ENCODE results near the gene ILDR1.

The ILDR1 gene

DNA sequence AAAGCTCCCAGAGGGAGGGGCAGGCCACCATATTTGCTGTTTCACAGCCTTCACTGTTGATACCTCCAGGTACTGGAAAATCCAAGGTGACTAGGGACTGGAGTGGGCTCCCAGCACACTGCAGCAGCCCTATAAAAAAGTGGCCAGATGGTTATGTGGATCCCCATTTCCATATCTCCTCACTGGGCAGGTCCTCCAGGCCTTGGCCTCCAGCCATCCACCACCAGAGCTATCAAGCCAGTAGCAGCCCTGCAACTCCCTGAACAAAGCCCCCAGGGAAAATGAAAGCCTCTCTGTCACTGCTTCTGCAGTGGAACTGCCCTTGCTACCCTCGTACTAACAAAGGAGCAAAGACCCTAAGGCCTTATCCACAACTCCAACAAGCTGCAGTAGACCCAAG is 58.4 kb downstream of the ILDR1 start:
- H3K9me2 ChIP-seq (replicated peaks; ENCODE audit: insufficient read depth, low read length): no peaks in the 10 kb centered on the region
- H3K27ac ChIP-seq (ENCODE audit: low read depth, low read length): no peak overlapping the region
- no peaks in the 10 kb centered on the region for H3K9me3 ChIP-seq (ENCODE audit: insufficient read depth, low read length)
- H3K36me3 ChIP-seq (ENCODE audit: low read length): peaks cover 15% of the 10 kb centered on the region; the same call in 1 of the 2 replicates
- H3K4me3 ChIP-seq (ENCODE audit: insufficient read depth, low read length, poor library complexity, severe bottlenecking): no peak overlapping the region
- no peak overlapping the region for H3K9ac ChIP-seq (ENCODE audit: low read length)
- no peaks in the 10 kb centered on the region for H3K27me3 ChIP-seq (ENCODE audit: low read length)
- no peak overlapping the region for H3K4me2 ChIP-seq (ENCODE audit: low read depth, low read length, poor library complexity, severe bottlenecking)
- no peaks in the 10 kb centered on the region for H3K79me2 ChIP-seq (ENCODE audit: insufficient read depth, low read length)
- no peaks in the 10 kb centered on the region for H3F3A ChIP-seq (ENCODE audit: insufficient read depth)
- TF ChIP-seq, protein P1, sequence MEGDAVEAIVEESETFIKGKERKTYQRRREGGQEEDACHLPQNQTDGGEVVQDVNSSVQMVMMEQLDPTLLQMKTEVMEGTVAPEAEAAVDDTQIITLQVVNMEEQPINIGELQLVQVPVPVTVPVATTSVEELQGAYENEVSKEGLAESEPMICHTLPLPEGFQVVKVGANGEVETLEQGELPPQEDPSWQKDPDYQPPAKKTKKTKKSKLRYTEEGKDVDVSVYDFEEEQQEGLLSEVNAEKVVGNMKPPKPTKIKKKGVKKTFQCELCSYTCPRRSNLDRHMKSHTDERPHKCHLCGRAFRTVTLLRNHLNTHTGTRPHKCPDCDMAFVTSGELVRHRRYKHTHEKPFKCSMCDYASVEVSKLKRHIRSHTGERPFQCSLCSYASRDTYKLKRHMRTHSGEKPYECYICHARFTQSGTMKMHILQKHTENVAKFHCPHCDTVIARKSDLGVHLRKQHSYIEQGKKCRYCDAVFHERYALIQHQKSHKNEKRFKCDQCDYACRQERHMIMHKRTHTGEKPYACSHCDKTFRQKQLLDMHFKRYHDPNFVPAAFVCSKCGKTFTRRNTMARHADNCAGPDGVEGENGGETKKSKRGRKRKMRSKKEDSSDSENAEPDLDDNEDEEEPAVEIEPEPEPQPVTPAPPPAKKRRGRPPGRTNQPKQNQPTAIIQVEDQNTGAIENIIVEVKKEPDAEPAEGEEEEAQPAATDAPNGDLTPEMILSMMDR (IDR thresholded peaks at IDR 0.05; ENCODE audit: insufficient read depth, low read length, poor library complexity, severe bottlenecking): no peak
- no peak for TF ChIP-seq EZH2phosphoT487 (conservative IDR thresholded peaks at IDR 0.05; ENCODE audit: low read length)
- H2AFZ ChIP-seq (ENCODE audit: low read depth, low read length, severe bottlenecking): no peak overlapping the region
- no peaks in the 10 kb centered on the region for H4K20me1 ChIP-seq (ENCODE audit: low read depth, low read length)

DNA sequence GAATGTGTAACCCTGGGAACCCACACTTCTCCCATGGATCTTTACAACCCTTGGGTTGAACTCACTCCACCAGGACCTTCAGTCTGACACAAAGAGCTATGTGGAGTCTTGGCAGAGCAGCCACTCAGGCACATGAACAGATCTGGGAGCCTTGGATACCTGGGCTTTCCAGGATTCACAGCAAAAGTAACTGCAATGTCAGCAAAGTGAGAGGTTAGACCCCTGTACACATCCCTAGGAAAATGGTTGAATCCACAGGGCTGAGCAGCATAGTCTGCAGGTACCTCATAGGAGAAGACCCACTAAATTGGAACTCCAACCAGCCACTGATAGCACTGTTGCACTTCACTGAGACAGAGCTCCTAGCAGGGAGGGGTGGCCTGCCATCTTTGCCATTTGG is 59.6 kb downstream of the ILDR1 start:
- Histone ChIP-seq H3K27me3 (ENCODE audit: low read length) (no peaks in the 10 kb centered on the region), H2AFZ (ENCODE audit: low read depth, low read length, severe bottlenecking) (no peak overlapping the region), H3K27ac (ENCODE audit: low read depth, low read length) (no peak overlapping the region), H3K9me3 (ENCODE audit: insufficient read depth, low read length) (no peaks in the 10 kb centered on the region), H3K79me2 (ENCODE audit: insufficient read depth, low read length) (no peaks in the 10 kb centered on the region), H3K4me2 (ENCODE audit: low read depth, low read length, poor library complexity, severe bottlenecking) (no peak overlapping the region), H3K4me3 (ENCODE audit: insufficient read depth, low read length, poor library complexity, severe bottlenecking) (no peak overlapping the region), H3K9ac (ENCODE audit: low read length) (no peak overlapping the region), H3F3A (ENCODE audit: insufficient read depth) (no peaks in the 10 kb centered on the region), H4K20me1 (ENCODE audit: low read depth, low read length) (no peaks in the 10 kb centered on the region), H3K9me2 (replicated peaks; ENCODE audit: insufficient read depth, low read length) (no peaks in the 10 kb centered on the region), H3K36me3 (ENCODE audit: low read length) (peaks cover 18% of the 10 kb centered on the region; the same call in 1 of the 2 replicates)
- no peak for TF ChIP-seq EZH2phosphoT487 (conservative IDR thresholded peaks at IDR 0.05; ENCODE audit: low read length)
- TF ChIP-seq, protein P1 (IDR thresholded peaks at IDR 0.05; ENCODE audit: insufficient read depth, low read length, poor library complexity, severe bottlenecking): no peak

- TF ChIP-seq EZH2phosphoT487 (conservative IDR thresholded peaks at IDR 0.05; ENCODE audit: low read length): no peak
- TF ChIP-seq, protein P1 (IDR thresholded peaks at IDR 0.05; ENCODE audit: insufficient read depth, low read length, poor library complexity, severe bottlenecking): no peak
These were observed 60.8 kb downstream of the ILDR1 start for GRCh38 chr3:121961283-121961682.

More at GRCh38 chr3:121961283-121961682, 60.8 kb downstream of the ILDR1 start:
- H2AFZ ChIP-seq (ENCODE audit: low read depth, low read length, severe bottlenecking): no peak overlapping the region
- H3K9me2 ChIP-seq (replicated peaks; ENCODE audit: insufficient read depth, low read length): no peaks in the 10 kb centered on the region
- no peaks in the 10 kb centered on the region for H4K20me1 ChIP-seq (ENCODE audit: low read depth, low read length)
- H3K4me3 ChIP-seq (ENCODE audit: insufficient read depth, low read length, poor library complexity, severe bottlenecking): no peak overlapping the region
- no peaks in the 10 kb centered on the region for H3F3A ChIP-seq (ENCODE audit: insufficient read depth)
- H3K79me2 ChIP-seq (ENCODE audit: insufficient read depth, low read length): no peaks in the 10 kb centered on the region
- no peak overlapping the region for H3K9ac ChIP-seq (ENCODE audit: low read length)
- H3K36me3 ChIP-seq (ENCODE audit: low read length): peaks cover 26% of the 10 kb centered on the region; the same call in 1 of the 2 replicates
- H3K27me3 ChIP-seq (ENCODE audit: low read length): no peaks in the 10 kb centered on the region
- H3K27ac ChIP-seq (ENCODE audit: low read depth, low read length): no peak overlapping the region
- no peak overlapping the region for H3K4me2 ChIP-seq (ENCODE audit: low read depth, low read length, poor library complexity, severe bottlenecking)
- no peaks in the 10 kb centered on the region for H3K9me3 ChIP-seq (ENCODE audit: insufficient read depth, low read length)
